ENCODE measurements around the gene FARP1.

FARP1 gene

GRCh38 chr13:98155475-98156109 lies 12.7 kb downstream of the FARP1 start (continued):
- TF ChIP-seq ZNF624 (tag by site-specific recombination; IDR thresholded peaks at IDR 0.05) (no peak), SP7 (tag by site-specific recombination; IDR thresholded peaks at IDR 0.05) (0 out of 2 replicates have a peak, but pooled peaks have one; percentile 23), TCF7L2 (IDR thresholded peaks at IDR 0.05; ENCODE audit: borderline replicate concordance, low read depth, low read length) (no peak), SALL2 (tag by site-specific recombination; IDR thresholded peaks at IDR 0.05; ENCODE audit: borderline replicate concordance) (no peak), ZNF629 (tag by site-specific recombination; IDR thresholded peaks at IDR 0.05) (no peak), ZFHX2 (tag by site-specific recombination; conservative IDR thresholded peaks at IDR 0.05) (no peak), BCL6B (tag by site-specific recombination; IDR thresholded peaks at IDR 0.05) (no peak), ZNF585B (tag by site-specific recombination; IDR thresholded peaks at IDR 0.05) (no peak), ZNF174 (tag by site-specific recombination; IDR thresholded peaks at IDR 0.05) (no peak), ZNF335 (tag by site-specific recombination; conservative IDR thresholded peaks at IDR 0.05) (no peak), ZFP41 (tag by site-specific recombination; IDR thresholded peaks at IDR 0.05; ENCODE audit: borderline replicate concordance) (no peak), ZNF132 (tag by site-specific recombination; IDR thresholded peaks at IDR 0.05; ENCODE audit: borderline replicate concordance) (no peak), SETDB1 (IDR thresholded peaks at IDR 0.05; ENCODE audit: insufficient read length, low read length) (no peak), ZNF133 (tag by site-specific recombination; IDR thresholded peaks at IDR 0.05) (no peak), ZNF768 (tag by site-specific recombination; IDR thresholded peaks at IDR 0.05) (no peak), ZNF544 (tag by site-specific recombination; IDR thresholded peaks at IDR 0.05) (no peak), ZNF148 (tag by site-specific recombination; IDR thresholded peaks at IDR 0.05; ENCODE audit: borderline replicate concordance) (no peak), ZNF155 (tag by site-specific recombination; IDR thresholded peaks at IDR 0.05) (no peak), ZNF76 (tag by site-specific recombination; IDR thresholded peaks at IDR 0.05; ENCODE audit: borderline replicate concordance, low read depth) (no peak), ZNF211 (tag by site-specific recombination; IDR thresholded peaks at IDR 0.05; ENCODE audit: low read depth) (no peak), ZNF596 (tag by site-specific recombination; IDR thresholded peaks at IDR 0.05) (no peak), ZNF354C (tag by site-specific recombination; IDR thresholded peaks at IDR 0.05; ENCODE audit: borderline replicate concordance, low read depth) (no peak), ZNF398 (tag by site-specific recombination; IDR thresholded peaks at IDR 0.05) (no peak), ZBTB7A (tag by site-specific recombination; IDR thresholded peaks at IDR 0.05; ENCODE audit: low read depth) (no peak), ZNF777 (tag by site-specific recombination; IDR thresholded peaks at IDR 0.05; ENCODE audit: borderline replicate concordance) (no peak), ZNF223 (tag by site-specific recombination; IDR thresholded peaks at IDR 0.05) (no peak), OSR2 (tag by site-specific recombination; IDR thresholded peaks at IDR 0.05) (peak; percentile 87), HIC1 (tag by site-specific recombination; IDR thresholded peaks at IDR 0.05) (no peak), ZNF548 (tag by site-specific recombination; IDR thresholded peaks at IDR 0.05) (no peak), ZNF571 (tag by site-specific recombination; IDR thresholded peaks at IDR 0.05) (no peak), WT1 (tag by site-specific recombination; IDR thresholded peaks at IDR 0.05) (no peak), SCRT2 (tag by site-specific recombination; IDR thresholded peaks at IDR 0.05) (no peak), ZBTB48 (tag by site-specific recombination; IDR thresholded peaks at IDR 0.05) (no peak), ZNF16 (tag by site-specific recombination; IDR thresholded peaks at IDR 0.05; ENCODE audit: low read depth) (no peak), IKZF3 (tag by site-specific recombination; IDR thresholded peaks at IDR 0.05) (no peak)
